NCI-H128 (cell line): Measurements from ENCODE around the gene ANKHD1.
A peak's percentile ranks its signal among the peaks of the same experiment; 100 is the strongest.

Experiments
- DNase-seq: peaks from one replicate; lab custom pipeline; 2025; ENCODE audit not compliant: unreplicated experiment; lab: John Stamatoyannopoulos, UW

ANKHD1 gene

GRCh38 chr5:140509898-140510297 lies 108.3 kb downstream of the ANKHD1 start:
- DNase-seq: no peak

DNA sequence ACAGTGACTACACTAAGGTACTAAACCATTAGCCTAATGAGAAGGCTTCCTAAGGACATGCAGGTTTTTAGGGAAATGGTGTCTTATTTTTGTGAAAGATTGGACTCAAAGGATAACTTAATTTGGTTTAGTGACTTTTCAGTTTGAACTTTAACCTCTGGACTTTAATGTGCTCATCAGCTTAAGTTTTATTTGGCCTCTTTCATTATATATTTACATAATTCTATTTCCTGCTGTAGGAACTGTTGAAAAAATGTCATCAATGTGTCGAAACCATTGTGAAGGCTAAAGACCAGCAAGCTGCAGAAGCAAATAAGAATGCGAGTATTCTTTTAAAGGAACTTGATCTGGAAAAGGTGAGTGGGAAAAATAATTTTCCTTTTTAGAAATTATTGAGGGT lies 111.5 kb downstream of the ANKHD1 start:
- DNase-seq: no peak

DNA sequence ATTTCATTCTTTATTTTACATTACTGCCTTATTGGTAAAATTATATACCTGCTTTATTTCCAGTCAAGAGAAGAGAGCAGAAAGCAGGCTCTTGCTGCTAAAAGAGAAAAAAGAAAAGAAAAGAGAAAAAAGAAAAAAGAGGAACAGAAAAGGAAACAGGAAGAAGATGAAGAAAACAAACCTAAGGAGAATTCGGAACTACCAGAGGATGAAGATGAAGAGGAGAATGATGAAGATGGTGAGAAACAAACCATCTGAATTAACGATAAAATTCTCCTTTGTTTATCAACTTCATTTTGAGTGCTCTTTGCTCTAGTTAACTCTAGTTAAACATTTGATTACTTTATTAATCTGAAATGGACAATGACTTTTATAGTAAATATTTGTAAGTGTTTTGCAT lies 122.4 kb downstream of the ANKHD1 start:
- no peak for DNase-seq

GRCh38 chr5:140540227-140540626 lies 138.6 kb downstream of the ANKHD1 start:
- no peak for DNase-seq

DNA sequence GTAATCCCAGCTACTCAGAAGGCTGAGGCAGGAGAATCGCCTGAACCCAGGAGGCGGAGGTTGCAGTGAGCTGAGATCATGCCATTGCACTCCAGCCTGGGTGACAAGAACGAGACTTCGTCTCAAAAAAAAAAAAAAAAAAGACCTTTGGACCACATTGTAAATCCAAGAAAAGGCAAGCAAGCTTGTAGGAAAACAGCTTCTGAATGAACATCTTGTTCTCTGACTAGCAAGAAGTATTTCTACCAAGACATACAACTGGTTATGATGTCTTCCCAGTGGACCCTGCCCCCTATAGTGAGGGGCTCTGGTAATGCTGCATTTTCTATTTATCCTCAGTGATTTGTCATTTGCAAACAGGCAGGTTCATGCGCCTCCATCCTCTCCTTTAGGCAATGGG lies 141.3 kb downstream of the ANKHD1 start:
- no peak for DNase-seq

GRCh38 chr5:140544986-140545385 lies 143.4 kb downstream of the ANKHD1 start:
- DNase-seq: no peak

DNA sequence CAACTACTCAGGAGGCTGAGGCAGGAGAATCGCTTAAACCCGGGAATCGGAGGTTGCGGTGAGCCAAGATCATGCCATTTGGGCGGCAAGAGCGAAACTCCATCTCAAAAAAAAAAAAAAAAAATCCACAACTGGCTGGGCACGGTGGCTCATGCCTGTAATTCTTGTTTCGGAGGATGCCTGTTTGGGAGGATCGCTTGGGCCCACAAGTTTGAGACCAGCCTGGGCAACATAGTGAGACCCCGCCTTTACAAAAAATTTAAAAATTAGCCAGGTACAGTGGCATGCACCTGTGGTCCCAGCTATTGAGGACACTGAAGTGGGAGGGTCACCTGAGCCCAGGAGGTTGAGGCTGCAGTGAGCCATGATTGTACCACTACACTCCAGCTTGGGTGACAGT lies 144.0 kb downstream of the ANKHD1 start:
- DNase-seq: no peak

GRCh38 chr5:140546851-140547507 lies 145.3 kb downstream of the ANKHD1 start:
- no peak for DNase-seq

DNA sequence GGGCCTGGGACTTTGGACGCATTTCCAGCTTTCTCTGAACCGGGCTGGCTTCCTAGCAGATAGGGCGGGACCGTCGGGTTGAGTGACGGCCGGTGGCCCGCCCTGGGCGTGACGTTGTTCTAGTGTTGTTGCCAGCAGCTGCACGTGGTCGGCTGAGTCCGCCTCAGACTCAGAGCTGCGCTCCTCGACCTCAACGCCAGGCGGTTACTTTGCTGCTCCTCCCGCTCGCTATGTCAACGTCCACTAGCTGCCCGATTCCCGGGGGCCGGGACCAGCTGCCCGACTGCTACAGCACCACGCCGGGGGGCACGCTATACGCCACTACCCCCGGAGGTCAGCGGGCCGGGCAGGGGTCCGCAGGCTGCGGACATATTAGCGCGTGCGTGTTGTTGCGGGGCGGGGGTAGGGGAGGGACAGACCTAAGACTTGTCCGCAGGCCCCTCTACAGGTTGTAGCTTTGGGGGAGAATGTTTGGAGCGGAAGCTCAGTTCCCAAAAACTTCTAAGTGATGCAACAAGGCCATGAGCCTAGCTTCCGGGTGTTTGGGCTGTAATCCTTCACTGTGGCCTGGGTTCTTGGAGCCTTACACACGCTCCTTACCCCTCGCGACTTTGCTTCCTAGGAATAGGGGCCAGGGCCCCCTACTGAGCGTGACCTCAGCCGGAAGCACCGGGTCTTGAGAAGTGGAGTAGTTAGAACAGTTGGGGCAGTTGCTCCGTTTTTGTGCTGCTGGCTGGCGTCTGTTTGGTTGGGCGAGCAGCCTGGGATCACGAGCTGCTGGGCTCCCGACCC lies 146.1 kb downstream of the ANKHD1 start, which contains the start of gene EIF4EBP3:
EIF4EBP3 (plus strand) TSS at position 155 of the 792 bp plus-strand sequence; CDS start at position 231, 76 bp downstream.
- peak; percentile 44 for DNase-seq

DNA sequence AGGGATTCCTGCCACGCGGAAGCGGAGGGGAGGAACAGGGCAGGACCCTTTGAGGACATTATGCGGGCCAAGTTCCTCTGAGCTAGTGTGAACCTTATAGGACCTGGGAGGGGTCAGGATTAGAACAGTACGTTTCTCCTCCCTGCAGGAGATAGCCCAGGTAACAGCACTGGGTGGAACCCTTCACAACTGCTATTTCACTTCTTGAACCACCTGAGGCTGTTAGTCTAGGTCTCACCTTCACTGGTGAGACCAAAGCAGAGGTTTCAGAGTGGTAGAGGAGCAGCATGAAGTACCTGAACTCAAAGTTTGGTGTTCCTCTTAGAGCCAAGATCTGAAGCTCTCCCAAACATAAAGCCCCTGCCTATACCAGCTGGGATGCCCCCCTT lies 146.7 kb downstream of the ANKHD1 start:
- DNase-seq: no peak

GRCh38 chr5:140548791-140549190 lies 147.2 kb downstream of the ANKHD1 start:
- DNase-seq: no peak

DNA sequence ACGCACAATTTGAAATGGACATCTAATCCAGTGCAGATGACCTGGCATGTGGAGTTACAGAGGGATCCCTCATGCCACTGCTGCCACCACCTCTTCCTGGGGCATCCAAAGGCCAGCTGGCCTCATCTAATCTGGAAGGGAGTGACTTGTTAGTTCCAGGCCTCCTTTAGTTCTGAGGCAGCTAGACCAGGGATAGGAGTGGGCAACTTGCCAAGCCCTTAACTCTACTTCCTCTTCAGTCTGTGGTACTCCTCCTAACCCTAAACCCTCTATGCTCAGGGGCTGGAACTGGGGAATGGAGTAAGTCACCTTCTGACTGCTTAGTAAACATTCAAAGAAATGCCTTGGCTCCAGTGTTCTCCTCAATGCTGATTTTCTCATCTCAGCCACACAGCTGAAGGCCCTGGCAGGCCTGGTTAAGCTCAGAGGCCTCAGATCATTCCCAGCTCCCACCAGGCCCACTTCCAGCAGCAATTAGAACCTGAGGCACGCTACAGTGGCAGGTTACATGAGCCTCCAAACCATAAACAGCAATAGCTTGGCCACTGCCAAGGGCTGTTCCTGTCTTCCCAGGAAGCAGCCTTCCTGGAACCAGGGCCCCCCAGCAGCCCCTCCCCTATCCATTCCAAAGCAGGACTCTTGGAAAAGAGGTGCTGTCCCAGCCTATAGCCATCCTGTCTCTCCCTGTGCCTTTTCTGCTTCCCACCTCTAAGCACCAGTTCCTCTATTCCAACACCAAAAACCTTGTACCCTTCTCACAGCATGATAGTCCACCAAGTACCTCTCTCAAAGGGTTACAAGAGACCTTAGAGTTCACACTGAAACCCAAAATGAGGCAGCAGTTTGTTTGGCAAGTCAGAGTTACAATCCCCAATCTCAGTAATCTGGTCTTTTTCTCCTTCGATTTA lies 147.9 kb downstream of the ANKHD1 start:
- no peak for DNase-seq

- no peak for DNase-seq
These were observed 148.8 kb downstream of the ANKHD1 start for GRCh38 chr5:140550147-140551079.

DNA sequence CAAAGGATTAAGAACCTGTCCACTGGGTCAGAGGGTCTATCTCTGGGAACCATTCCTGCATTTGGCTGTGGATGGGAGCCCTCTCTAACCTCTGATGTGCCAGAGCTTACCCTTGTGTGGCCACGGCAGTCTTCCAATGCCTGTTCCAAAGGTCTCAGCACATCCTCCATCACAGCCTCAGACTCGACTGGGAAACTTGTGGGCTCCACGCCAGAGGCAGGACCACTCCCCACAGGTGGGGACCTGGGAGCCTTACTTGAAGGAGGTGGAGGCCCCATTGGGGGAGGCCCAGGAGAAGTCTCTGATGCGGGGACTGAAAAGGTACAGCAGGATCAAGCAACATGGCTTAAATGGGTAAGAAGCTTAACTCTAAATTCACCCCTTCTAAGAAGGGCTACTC lies 150.2 kb downstream of the ANKHD1 start:
- no peak for DNase-seq

- no peak for DNase-seq
These were observed 152.0 kb downstream of the ANKHD1 start for GRCh38 chr5:140553657-140554056.

DNA sequence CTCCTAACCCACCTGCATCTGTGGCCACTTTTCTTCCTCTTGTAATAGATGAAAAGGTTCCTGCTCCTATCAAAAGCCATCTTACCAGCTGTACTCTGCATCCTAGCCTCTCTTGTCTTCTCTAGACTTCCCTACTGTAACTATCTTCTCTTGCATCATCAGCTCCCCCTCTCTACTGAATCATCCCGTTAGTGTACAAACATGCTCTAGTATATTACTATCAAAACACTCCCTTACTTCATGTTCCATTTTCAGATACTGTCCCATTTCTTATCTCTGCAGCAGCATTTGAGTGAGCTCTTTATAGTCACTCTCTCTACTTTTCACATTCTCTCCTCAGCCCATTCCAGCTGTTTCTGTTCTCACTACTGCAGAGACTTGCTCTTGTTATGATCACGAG lies 152.8 kb downstream of the ANKHD1 start:
- DNase-seq: no peak

DNA sequence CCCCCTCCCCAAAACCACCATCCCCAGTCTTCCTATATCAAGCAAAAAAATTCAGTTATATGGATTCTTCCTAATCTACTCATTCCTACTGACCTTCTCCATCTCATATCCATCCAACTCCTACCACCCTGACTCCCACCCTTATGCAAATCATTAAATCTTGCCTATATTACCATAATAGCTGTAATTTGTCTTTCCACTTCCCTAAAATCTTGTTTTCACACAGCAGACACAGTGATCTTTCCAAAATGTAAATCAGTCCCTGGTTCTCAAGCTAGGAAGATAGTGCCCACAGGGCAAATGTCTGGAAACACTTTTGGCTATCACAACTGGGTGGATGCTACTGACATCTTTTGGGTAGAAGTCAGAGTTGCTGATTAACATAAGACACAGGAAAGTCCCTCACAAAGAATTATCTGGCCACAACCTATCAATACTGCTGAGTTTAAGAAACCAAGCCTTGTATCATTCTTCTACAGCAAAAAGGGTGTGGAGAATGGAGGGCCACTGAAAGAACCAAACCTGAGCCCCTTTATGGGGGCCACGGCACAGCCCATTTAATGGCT lies 154.2 kb downstream of the ANKHD1 start:
- no peak for DNase-seq

- no peak for DNase-seq
These were observed 154.8 kb downstream of the ANKHD1 start for GRCh38 chr5:140556438-140556837.

GRCh38 chr5:140557136-140557805 lies 155.6 kb downstream of the ANKHD1 start, which contains the start of gene SRA1:
Gene SRA1, minus strand, starts transcription at chr5:140557473. Its CDS starts 21 bp downstream, at chr5:140557452.
- peak; percentile 61 for DNase-seq
